Measurements from ENCODE around the gene FBXO10.

FBXO10 gene

DNA sequence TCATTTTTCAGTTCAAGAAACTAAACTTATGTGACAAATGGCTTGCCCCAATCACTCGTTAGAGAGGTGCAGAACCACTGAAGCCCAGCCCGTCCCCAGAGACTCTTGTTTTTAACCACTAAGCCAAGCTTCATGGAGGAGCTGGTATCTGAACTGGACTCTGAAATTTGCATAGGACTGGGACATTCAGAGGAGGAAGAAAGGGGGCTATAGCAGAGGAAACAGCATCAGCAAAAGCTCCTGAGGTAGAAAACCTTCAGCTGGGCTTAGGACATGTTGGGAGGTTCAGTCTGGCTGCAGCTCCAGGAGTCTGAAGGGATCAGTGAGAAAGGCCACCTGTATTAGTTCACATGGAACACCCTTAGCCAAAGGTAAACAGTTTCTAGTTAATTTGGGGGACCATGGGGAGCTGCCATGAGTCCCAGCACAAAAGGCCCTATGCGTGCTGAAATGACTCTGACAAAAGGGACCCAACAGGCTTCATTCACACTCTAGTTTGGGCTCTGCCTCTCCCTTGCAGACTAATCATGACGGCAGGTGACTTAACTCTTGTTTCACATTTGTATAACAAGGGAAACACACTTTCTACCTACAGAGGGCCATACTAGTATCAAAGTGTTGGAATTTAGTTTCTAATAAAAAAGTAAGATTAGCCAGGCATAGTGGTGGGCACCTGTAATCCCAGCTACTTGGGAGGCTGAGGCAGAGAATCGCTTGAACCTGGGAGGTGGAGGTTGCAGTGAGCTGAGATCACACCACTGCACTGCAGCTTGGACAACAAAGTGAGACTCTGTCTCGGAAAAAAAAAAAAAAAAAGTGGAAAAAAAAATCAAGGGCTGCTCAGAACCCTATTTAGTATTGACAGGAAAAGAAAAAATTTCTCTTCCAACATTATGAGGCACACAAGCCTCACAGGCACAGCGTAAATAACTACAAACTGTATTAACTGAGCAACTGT, 10.2 kb downstream of the FBXO10 start:
- no peak overlapping the region for H3K4me3 ChIP-seq (ENCODE audit: insufficient read depth, low read depth, low read length)
- H3K27ac ChIP-seq (ENCODE audit: insufficient read depth, low read depth, low read length, poor library complexity, severe bottlenecking): no peak overlapping the region
- no peaks in the 10 kb centered on the region for H3K9me3 ChIP-seq (ENCODE audit: control insufficient read depth, low read length)
- H3K4me1 ChIP-seq (ENCODE audit: control insufficient read depth, insufficient read depth, low read length): no peaks in the 10 kb centered on the region
- peaks cover 20% of the 10 kb centered on the region for H3K36me3 ChIP-seq (ENCODE audit: control insufficient read depth, insufficient read depth, low read length)
- 86 to 89% methylated on average over 6 to 7 of the region's 7 CpGs for WGBS, 2 experiments
- H3K27me3 ChIP-seq (ENCODE audit: control insufficient read depth, insufficient read depth, low read length, poor library complexity, severe bottlenecking): no peaks in the 10 kb centered on the region

DNA sequence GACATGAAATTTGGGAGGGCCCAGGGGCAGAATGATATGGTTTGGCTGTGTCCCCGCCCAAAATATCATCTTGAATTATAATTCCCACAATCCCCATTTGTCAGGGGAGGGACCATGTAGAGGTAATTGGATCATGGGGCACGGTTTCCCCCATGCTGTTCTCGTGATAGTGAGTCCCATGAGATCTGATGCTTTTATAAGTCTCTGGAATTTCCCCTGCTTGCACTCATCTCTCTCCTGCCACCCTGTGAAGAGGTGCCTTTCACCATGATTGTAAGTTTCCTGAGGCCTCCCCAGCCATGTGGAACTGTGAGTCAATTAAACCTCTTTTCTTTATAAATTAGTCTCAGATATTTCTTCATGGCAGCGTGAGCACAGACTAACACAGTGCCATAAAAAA, 11.3 kb downstream of the FBXO10 start:
- WGBS, 2 experiments: 94 to 95% methylated on average over 4 of the region's 4 CpGs
- no peaks in the 10 kb centered on the region for H3K9me3 ChIP-seq (ENCODE audit: control insufficient read depth, low read length)
- peaks cover 20% of the 10 kb centered on the region for H3K36me3 ChIP-seq (ENCODE audit: control insufficient read depth, insufficient read depth, low read length)

DNA sequence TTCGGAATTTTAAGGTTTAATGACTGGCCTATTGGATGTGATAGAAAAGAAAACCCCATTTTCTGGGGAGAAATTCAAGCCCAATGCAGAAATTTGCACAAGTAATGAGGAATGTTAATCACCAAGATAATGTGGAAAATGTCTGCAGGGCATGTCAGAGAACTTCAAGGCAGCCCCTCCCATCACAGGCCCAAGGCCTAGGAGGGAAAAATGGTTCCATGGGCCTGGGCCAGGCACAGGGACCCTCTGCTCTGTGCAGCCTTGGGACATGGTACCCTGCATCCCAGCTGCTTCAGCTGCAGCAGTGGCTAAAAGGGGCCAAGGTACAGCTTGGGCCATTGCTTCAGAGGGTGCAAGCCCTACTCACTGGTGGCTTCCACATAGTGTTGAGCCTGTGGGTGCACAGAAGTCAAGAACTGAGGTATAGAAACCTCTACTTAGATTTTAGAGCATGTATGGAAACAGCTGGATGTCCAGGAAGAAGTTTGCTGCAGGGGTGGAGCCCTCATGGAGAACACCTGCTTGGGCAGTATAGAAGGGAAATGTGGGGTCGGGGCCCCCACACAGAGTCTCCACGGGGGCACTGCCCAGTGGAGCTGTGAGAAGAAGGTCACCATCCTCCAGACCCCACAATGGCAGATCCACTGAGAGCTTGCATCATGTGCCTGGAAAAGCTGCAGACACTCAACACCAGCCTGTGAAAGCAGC, 12.2 kb downstream of the FBXO10 start:
- no peak overlapping the region for H3K27ac ChIP-seq (ENCODE audit: insufficient read depth, low read depth, low read length, poor library complexity, severe bottlenecking)
- H3K27me3 ChIP-seq (ENCODE audit: control insufficient read depth, insufficient read depth, low read length, poor library complexity, severe bottlenecking): no peaks in the 10 kb centered on the region
- no peaks in the 10 kb centered on the region for H3K9me3 ChIP-seq (ENCODE audit: control insufficient read depth, low read length)
- WGBS, 2 experiments: 62 to 64% methylated on average over 3 of the region's 3 CpGs
- no peaks in the 10 kb centered on the region for H3K4me1 ChIP-seq (ENCODE audit: control insufficient read depth, insufficient read depth, low read length)
- H3K36me3 ChIP-seq (ENCODE audit: control insufficient read depth, insufficient read depth, low read length): peaks cover 20% of the 10 kb centered on the region
- H3K4me3 ChIP-seq (ENCODE audit: insufficient read depth, low read depth, low read length): no peak overlapping the region

More for the DNA sequence above, 11.3 kb downstream of the FBXO10 start:
- Histone ChIP-seq H3K27ac (ENCODE audit: insufficient read depth, low read depth, low read length, poor library complexity, severe bottlenecking) (no peak overlapping the region), H3K4me1 (ENCODE audit: control insufficient read depth, insufficient read depth, low read length) (no peaks in the 10 kb centered on the region), H3K27me3 (ENCODE audit: control insufficient read depth, insufficient read depth, low read length, poor library complexity, severe bottlenecking) (no peaks in the 10 kb centered on the region), H3K4me3 (ENCODE audit: insufficient read depth, low read depth, low read length) (no peak overlapping the region)

DNA sequence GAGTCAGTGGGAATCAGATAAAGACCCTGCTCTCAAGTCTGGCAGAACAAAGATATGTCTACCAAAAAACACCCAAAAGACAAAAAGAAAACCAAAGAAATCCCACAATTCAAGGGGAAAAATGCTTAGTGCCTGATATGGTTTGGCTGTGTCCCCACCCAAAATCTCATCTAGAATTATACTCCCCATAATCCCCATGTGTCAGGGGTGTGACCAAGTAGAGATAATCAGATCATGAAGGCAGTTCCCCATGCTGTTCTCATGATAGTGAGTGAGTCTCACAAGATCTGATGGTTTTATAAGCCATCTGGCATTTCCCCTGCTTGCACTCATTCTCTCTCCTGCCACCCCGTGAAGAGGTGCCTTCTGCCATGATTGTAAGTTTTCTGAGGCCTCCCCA, 13.4 kb downstream of the FBXO10 start:
- Histone ChIP-seq H3K27ac (ENCODE audit: insufficient read depth, low read depth, low read length, poor library complexity, severe bottlenecking) (no peak overlapping the region), H3K27me3 (ENCODE audit: control insufficient read depth, insufficient read depth, low read length, poor library complexity, severe bottlenecking) (no peaks in the 10 kb centered on the region), H3K4me1 (ENCODE audit: control insufficient read depth, insufficient read depth, low read length) (no peaks in the 10 kb centered on the region), H3K9me3 (ENCODE audit: control insufficient read depth, low read length) (no peaks in the 10 kb centered on the region), H3K4me3 (ENCODE audit: insufficient read depth, low read depth, low read length) (no peak overlapping the region), H3K36me3 (ENCODE audit: control insufficient read depth, insufficient read depth, low read length) (peaks cover 20% of the 10 kb centered on the region)
- WGBS, 2 experiments: 93 to 100% methylated on average over 1 of the region's 1 CpG

DNA sequence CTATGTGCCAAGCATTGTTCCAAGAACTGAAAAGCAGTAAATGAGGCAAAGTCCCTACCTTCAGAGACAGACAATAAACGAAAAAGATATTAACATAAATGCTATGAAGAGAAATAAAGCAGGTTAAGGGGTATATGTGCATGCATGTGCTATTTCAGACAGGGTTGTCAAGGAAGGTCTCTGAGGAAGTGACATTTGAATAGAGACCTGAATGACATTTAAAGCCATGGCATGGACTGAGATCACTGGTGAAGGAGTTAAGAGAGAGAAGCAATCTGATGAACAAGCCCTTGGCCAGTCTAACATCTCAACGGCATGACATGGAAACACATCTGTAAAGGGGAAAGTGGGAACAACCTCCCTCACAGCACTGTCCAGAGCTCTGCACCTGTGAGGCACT, 14.5 kb downstream of the FBXO10 start:
- H3K4me1 ChIP-seq (ENCODE audit: control insufficient read depth, insufficient read depth, low read length): no peaks in the 10 kb centered on the region
- H3K4me3 ChIP-seq (ENCODE audit: insufficient read depth, low read depth, low read length): no peak overlapping the region
- WGBS, 2 experiments: 95 to 100% methylated on average over 2 of the region's 2 CpGs
- H3K27ac ChIP-seq (ENCODE audit: insufficient read depth, low read depth, low read length, poor library complexity, severe bottlenecking): no peak overlapping the region
- H3K27me3 ChIP-seq (ENCODE audit: control insufficient read depth, insufficient read depth, low read length, poor library complexity, severe bottlenecking): no peaks in the 10 kb centered on the region
- H3K36me3 ChIP-seq (ENCODE audit: control insufficient read depth, insufficient read depth, low read length): peaks cover 20% of the 10 kb centered on the region
- no peaks in the 10 kb centered on the region for H3K9me3 ChIP-seq (ENCODE audit: control insufficient read depth, low read length)

DNA sequence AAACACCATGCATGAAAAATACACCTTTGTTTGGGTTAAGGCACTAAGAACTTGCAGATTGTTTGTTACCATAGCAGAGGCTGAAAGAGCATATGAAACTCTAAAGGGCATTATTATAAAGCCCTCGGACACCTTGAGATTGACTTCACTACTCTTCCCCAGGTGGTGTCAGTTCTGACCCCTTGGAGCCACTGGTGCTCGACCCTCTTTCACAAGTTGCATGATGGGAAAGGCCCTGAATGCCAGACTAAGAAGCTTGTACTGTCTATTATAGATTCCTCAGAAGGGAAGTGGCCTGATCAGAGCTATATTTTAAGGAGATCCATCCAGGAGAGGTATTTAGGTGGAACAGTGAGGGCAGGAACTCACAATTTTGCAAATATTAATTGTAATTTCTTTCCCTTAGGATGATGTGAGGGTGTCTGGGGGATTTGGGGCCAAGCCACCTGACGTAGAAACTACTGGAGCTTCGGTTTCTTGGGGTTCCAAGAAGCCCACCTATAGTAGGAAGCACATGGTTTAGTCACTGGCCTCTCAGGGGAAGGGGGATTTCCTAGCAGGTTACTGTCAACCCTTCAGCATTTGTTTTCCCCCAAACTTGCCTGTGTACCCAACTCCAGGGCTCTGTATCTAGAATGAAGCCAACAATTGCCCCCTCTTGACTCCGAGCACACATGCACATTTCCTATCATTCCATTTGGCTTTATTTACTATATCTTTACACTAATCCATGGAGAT, 16.2 kb downstream of the FBXO10 start:
- Histone ChIP-seq H3K4me1 (ENCODE audit: control insufficient read depth, insufficient read depth, low read length) (no peaks in the 10 kb centered on the region), H3K4me3 (ENCODE audit: insufficient read depth, low read depth, low read length) (no peak overlapping the region), H3K27ac (ENCODE audit: insufficient read depth, low read depth, low read length, poor library complexity, severe bottlenecking) (no peak overlapping the region), H3K36me3 (ENCODE audit: control insufficient read depth, insufficient read depth, low read length) (peaks cover 19% of the 10 kb centered on the region), H3K27me3 (ENCODE audit: control insufficient read depth, insufficient read depth, low read length, poor library complexity, severe bottlenecking) (no peaks in the 10 kb centered on the region), H3K9me3 (ENCODE audit: control insufficient read depth, low read length) (no peaks in the 10 kb centered on the region)
- 97 to 99% methylated on average over 5 of the region's 5 CpGs for WGBS, 2 experiments

DNA sequence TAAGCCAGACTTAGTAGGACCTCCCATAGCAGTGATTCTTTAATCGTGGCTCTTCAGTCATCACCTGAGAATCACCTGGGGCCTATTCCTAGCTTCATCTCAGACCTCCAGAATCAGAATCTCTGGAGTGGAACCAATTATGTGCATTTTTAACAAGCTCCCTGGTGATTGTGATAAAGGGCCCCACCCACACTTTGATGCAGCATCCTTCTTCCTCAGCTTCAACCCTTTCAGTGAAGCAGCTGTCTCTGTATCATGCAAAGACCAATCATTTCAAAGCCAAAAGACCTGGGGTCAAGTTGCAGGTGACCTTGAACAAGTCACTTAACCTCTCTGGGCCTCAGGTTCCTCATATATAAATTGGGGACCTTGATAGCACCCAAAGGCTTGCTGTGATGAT, 17.1 kb downstream of the FBXO10 start:
- no peak overlapping the region for H3K4me3 ChIP-seq (ENCODE audit: insufficient read depth, low read depth, low read length)
- H3K36me3 ChIP-seq (ENCODE audit: control insufficient read depth, insufficient read depth, low read length): peaks cover 10% of the 10 kb centered on the region
- no peaks in the 10 kb centered on the region for H3K27me3 ChIP-seq (ENCODE audit: control insufficient read depth, insufficient read depth, low read length, poor library complexity, severe bottlenecking)
- WGBS, 2 experiments: 74 to 76% methylated on average over 1 of the region's 1 CpG
- no peaks in the 10 kb centered on the region for H3K4me1 ChIP-seq (ENCODE audit: control insufficient read depth, insufficient read depth, low read length)
- no peaks in the 10 kb centered on the region for H3K9me3 ChIP-seq (ENCODE audit: control insufficient read depth, low read length)
- no peak overlapping the region for H3K27ac ChIP-seq (ENCODE audit: insufficient read depth, low read depth, low read length, poor library complexity, severe bottlenecking)

DNA sequence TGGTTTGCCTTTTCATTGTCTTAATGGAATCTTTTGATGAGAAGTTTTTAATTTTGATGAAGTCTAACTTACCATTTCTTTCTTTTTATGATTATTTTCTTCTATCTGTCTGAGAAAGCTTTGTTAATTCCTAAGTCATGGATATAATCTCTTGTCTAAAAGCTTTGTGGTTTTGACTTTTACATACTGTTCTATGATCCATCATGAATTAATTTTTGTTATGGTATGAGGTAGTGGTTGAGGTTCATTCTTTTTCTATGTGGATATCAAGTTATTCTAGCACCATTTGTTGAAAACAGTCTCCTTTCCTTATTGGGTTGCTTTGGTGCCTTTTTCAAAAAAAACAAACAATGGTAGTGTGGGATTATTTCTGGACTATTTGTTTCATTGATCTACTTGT, 20.4 kb downstream of the FBXO10 start:
- Histone ChIP-seq H3K9me3 (ENCODE audit: control insufficient read depth, low read length) (no peaks in the 10 kb centered on the region), H3K4me1 (ENCODE audit: control insufficient read depth, insufficient read depth, low read length) (no peaks in the 10 kb centered on the region), H3K27me3 (ENCODE audit: control insufficient read depth, insufficient read depth, low read length, poor library complexity, severe bottlenecking) (no peaks in the 10 kb centered on the region), H3K4me3 (ENCODE audit: insufficient read depth, low read depth, low read length) (no peak overlapping the region), H3K36me3 (ENCODE audit: control insufficient read depth, insufficient read depth, low read length) (no peaks in the 10 kb centered on the region), H3K27ac (ENCODE audit: insufficient read depth, low read depth, low read length, poor library complexity, severe bottlenecking) (no peak overlapping the region)

DNA sequence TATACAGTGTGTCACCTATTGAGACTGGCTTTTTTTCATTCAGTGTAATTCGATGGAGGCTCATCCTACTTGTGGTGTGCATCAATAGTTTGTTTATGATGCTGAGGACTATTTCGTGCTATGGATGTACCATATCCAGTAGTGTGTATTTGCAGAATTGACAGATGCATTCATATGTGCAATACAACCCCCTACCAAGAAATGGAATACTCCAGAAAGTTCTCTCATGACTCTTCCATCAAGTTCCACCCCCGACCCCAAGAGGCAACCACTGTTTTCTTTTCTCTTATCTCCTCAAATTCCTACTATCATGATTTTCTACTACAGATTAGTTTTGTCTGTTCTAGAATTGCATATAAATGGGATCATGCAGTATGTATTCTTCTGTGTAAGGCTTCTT, 21.9 kb downstream of the FBXO10 start:
- 90 to 97% methylated on average over 3 of the region's 3 CpGs for WGBS, 2 experiments
- H3K27ac ChIP-seq (ENCODE audit: insufficient read depth, low read depth, low read length, poor library complexity, severe bottlenecking): no peak overlapping the region
- no peaks in the 10 kb centered on the region for H3K9me3 ChIP-seq (ENCODE audit: control insufficient read depth, low read length)
- no peaks in the 10 kb centered on the region for H3K27me3 ChIP-seq (ENCODE audit: control insufficient read depth, insufficient read depth, low read length, poor library complexity, severe bottlenecking)
- no peak overlapping the region for H3K4me3 ChIP-seq (ENCODE audit: insufficient read depth, low read depth, low read length)
- no peaks in the 10 kb centered on the region for H3K36me3 ChIP-seq (ENCODE audit: control insufficient read depth, insufficient read depth, low read length)
- H3K4me1 ChIP-seq (ENCODE audit: control insufficient read depth, insufficient read depth, low read length): no peaks in the 10 kb centered on the region

DNA sequence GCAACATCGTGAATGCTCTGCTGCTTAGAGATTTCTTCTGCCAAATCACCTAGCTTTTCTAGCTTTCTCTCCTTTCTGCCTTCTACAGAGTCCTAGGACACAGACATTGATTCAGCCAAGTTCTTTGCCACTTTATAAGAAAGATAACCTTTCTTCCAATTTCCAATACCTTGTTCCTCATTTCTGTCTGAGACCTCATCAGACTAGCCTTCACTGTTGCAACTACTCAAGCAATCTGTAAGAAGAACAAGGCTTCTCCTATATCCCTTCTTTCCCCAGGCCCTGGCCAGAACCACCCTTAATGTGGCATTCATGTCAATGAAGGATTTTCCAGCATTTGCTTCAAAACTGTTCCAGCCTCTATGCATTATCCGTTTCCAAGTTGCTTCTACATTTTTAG, 24.3 kb downstream of the FBXO10 start:
- no peaks in the 10 kb centered on the region for H3K9me3 ChIP-seq (ENCODE audit: control insufficient read depth, low read length)
- no peaks in the 10 kb centered on the region for H3K4me1 ChIP-seq (ENCODE audit: control insufficient read depth, insufficient read depth, low read length)
- no peak overlapping the region for H3K4me3 ChIP-seq (ENCODE audit: insufficient read depth, low read depth, low read length)
- H3K27me3 ChIP-seq (ENCODE audit: control insufficient read depth, insufficient read depth, low read length, poor library complexity, severe bottlenecking): no peaks in the 10 kb centered on the region
- 87 to 91% methylated on average over 2 of the region's 2 CpGs for WGBS, 2 experiments
- H3K36me3 ChIP-seq (ENCODE audit: control insufficient read depth, insufficient read depth, low read length): peaks cover 3% of the 10 kb centered on the region
- no peak overlapping the region for H3K27ac ChIP-seq (ENCODE audit: insufficient read depth, low read depth, low read length, poor library complexity, severe bottlenecking)

Data from ectodermal cell (in vitro differentiated cells).